GM19397 (cell line): ENCODE measurements around the gene IL33.

Source experiments
- ATAC-seq: cut with Tn5 transposase; IDR thresholded peaks from one replicate; pipeline ENCODE4 v1.9.1; 2021; ENCODE audit warnings: mild to moderate bottlenecking, moderate library complexity; ENCODE audit not compliant: unreplicated experiment

IL33 gene

GRCh38 chr9:6277417-6277816 lies 61.8 kb downstream of the IL33 start:
- ATAC-seq, result no peak

GRCh38 chr9:6301858-6302257 lies 86.3 kb downstream of the IL33 start:
- no peak for ATAC-seq

- no peak for ATAC-seq
Observed at GRCh38 chr9:6302417-6302816, 86.8 kb downstream of the IL33 start.

- ATAC-seq, result no peak
Observed at GRCh38 chr9:6304232-6304631, 88.6 kb downstream of the IL33 start.

GRCh38 chr9:6305954-6306563 lies 90.5 kb downstream of the IL33 start:
- ATAC-seq, result no peak
